Nephron (organoid): Measurements from ENCODE around the gene ZC3H8.

Source experiments
- H3K27ac Mint-ChIP-seq, 3 experiments: 2 replicates each; pipeline ENCODE4 v1.8.0; 2020; ENCODE audit warnings: mixed read lengths in 3 of 3, mild to moderate bottlenecking in 2 of 3, moderate library complexity in 1 of 3
- H3K27me3 Mint-ChIP-seq: 2 replicates; pipeline ENCODE4 v1.8.0; 2021; ENCODE audit warnings: low read depth, mild to moderate bottlenecking, moderate library complexity, mixed read lengths
- H3K36me3 Mint-ChIP-seq: 2 replicates; pipeline ENCODE4 v1.8.0; 2020; ENCODE audit warnings: low read depth, mixed read lengths
- H3K4me1 Mint-ChIP-seq: 2 replicates; pipeline ENCODE4 v1.8.0; 2020; ENCODE audit warnings: mixed read lengths
- H3K4me3 Mint-ChIP-seq, 3 experiments: 2 replicates each; pipeline ENCODE4 v1.8.0; 2020; ENCODE audit warnings: mild to moderate bottlenecking in 3 of 3, mixed read lengths in 3 of 3, moderate library complexity in 2 of 3
- H3K9me3 Mint-ChIP-seq: 2 replicates; pipeline ENCODE4 v1.8.0; 2020; ENCODE audit warnings: mixed read lengths
- TF ChIP-seq, protein P1 (sequence below), 3 experiments: fragments of 200-600 bp; sonication (generic); IDR thresholded peaks; one replicate each; pipeline ENCODE4 v1.5.0; 2021; ENCODE audit warnings: antibody characterized with exemption in 3 of 3; ENCODE audit not compliant: unreplicated experiment in 3 of 3

ZC3H8 gene

DNA sequence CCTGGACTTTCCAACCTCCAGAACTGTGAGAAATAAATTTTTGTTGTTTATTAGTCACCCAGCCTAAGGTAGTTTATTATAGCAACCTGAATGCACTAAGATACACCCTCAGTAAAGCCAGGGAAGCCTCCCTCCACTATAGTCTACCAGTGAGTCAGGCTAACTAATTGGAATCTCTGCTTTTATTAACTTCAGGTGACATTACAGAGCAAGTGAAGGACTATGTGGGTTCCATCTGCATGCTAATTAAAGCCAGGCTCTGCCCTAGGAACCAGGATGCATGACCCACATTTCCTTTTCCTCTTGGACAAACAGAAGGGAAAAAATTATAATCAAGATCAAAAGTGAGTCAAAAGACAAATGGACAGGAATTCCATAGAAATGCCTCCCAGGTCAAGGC is 56.1 kb downstream of the ZC3H8 start:
- H3K4me3 Mint-ChIP-seq, result no peak overlapping the region
- H3K4me1 Mint-ChIP-seq, result peaks cover 10% of the 10 kb centered on the region
- peaks cover 7% of the 10 kb centered on the region for H3K36me3 Mint-ChIP-seq
- H3K9me3 Mint-ChIP-seq, result peaks cover 10% of the 10 kb centered on the region
- H3K27ac Mint-ChIP-seq, result no peak overlapping the region
- no peaks in the 10 kb centered on the region for H3K27me3 Mint-ChIP-seq
- TF ChIP-seq, protein P1, sequence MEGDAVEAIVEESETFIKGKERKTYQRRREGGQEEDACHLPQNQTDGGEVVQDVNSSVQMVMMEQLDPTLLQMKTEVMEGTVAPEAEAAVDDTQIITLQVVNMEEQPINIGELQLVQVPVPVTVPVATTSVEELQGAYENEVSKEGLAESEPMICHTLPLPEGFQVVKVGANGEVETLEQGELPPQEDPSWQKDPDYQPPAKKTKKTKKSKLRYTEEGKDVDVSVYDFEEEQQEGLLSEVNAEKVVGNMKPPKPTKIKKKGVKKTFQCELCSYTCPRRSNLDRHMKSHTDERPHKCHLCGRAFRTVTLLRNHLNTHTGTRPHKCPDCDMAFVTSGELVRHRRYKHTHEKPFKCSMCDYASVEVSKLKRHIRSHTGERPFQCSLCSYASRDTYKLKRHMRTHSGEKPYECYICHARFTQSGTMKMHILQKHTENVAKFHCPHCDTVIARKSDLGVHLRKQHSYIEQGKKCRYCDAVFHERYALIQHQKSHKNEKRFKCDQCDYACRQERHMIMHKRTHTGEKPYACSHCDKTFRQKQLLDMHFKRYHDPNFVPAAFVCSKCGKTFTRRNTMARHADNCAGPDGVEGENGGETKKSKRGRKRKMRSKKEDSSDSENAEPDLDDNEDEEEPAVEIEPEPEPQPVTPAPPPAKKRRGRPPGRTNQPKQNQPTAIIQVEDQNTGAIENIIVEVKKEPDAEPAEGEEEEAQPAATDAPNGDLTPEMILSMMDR (IDR thresholded peaks at IDR 0.05; ENCODE audit: unreplicated experiment in 3 of 3), result no peak

DNA sequence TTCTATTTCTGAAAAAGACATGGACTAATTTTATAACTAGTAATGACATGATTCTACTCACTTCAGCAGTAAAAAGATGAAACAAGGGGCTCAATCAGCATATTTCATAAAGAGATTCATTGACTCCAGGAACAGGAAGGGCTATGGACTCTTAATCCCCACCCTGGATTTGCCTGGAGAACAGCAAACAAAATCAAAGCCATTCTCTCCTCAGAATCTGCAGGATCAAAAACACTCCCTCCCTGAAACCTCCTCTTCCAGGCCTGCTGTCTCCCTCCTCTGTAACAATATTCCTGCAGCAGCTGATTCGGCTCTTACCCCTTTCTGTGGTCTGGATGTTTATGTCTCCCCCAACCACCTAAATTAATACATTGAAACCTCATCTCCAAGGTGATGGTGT is 57.0 kb downstream of the ZC3H8 start:
- peaks cover 10% of the 10 kb centered on the region for H3K4me1 Mint-ChIP-seq
- no peaks in the 10 kb centered on the region for H3K36me3 Mint-ChIP-seq
- no peak overlapping the region for H3K4me3 Mint-ChIP-seq
- TF ChIP-seq, protein P1 (IDR thresholded peaks at IDR 0.05; ENCODE audit: unreplicated experiment in 3 of 3), result no peak
- no peaks in the 10 kb centered on the region for H3K27me3 Mint-ChIP-seq
- peak overlapping the region in 1 of 3 experiments; percentile 12 for H3K27ac Mint-ChIP-seq
- H3K9me3 Mint-ChIP-seq, result peaks cover 2% of the 10 kb centered on the region

DNA sequence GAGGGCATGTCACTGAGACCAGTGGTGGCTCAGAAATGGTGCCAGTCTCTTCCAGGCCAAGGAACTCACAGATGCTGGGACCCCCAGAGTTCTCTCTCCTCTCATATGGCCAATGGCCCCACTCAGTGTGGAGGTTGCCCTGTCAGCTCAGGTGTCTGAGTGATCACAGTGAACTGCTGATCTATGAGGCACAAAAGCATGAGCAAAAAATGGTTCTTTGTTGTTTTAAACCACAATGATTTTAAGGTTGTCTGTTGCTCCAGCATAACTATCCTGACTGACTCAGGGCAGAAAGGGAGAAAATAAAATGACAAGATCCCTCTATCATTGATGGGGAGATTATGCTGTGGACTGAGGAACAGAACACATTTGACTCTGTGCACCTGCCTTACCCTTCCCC is 58.9 kb downstream of the ZC3H8 start:
- Mint-ChIP-seq H3K4me3 (no peak overlapping the region), H3K27me3 (no peaks in the 10 kb centered on the region), H3K9me3 (peaks cover 2% of the 10 kb centered on the region), H3K36me3 (peaks cover 9% of the 10 kb centered on the region), H3K4me1 (peaks cover 10% of the 10 kb centered on the region), H3K27ac (no peak overlapping the region)
- TF ChIP-seq, protein P1 (IDR thresholded peaks at IDR 0.05; ENCODE audit: unreplicated experiment in 3 of 3), result no peak

DNA sequence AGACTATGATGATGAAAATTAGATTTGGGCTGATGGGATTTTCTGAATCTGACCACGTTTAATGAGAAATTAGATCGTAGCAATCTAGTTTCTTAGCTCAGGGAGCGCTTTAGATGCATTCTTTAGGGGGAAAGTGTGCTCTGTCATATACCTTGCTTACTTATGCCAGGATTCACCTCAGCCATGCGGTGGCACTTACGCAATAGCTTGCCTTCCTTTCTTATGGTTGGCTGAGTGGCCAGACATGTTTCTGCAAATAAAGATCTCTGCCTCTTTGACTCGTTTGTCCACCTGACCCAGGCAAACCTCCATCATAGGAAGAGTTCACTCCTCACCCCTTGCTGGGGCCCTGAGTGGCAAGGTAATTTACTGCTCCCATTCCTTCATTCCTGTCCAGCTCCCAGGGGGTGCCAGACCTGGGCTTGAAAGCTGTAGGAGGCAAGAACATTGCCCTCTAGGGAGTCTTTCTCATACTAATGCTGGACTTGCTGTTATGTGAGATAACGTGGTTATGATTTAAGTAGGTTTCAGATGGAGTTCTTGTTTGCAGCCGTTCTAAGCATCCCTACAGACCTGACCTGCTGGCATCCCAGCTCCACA is 59.6 kb downstream of the ZC3H8 start:
- H3K9me3 Mint-ChIP-seq, result peaks cover 4% of the 10 kb centered on the region
- peaks cover 10% of the 10 kb centered on the region for H3K4me1 Mint-ChIP-seq
- H3K36me3 Mint-ChIP-seq, result peaks cover 9% of the 10 kb centered on the region
- no peak overlapping the region for H3K27ac Mint-ChIP-seq
- no peaks in the 10 kb centered on the region for H3K27me3 Mint-ChIP-seq
- H3K4me3 Mint-ChIP-seq, result no peak overlapping the region
- TF ChIP-seq, protein P1 (IDR thresholded peaks at IDR 0.05; ENCODE audit: unreplicated experiment in 3 of 3), result no peak

DNA sequence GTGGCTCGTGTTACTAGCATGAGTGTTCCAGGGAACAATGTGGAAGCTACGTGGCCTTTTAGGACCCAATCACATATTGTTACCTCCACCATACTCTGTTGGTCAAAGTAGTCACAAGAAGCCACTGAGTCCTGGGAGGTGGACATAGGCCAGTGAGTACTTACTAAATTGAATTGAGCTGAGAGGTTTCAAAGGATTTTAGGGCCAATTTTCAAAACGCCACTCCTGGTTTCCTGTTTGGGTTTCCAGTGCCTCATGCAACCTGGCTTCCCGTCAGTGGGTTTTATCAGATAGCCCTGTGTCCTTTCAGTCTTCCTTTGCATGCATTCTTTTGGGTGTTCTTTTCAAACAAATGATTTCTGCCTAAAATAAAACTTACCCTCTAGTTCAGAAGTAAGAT is 60.4 kb downstream of the ZC3H8 start:
- Mint-ChIP-seq H3K27ac (no peak overlapping the region), H3K9me3 (peaks cover 4% of the 10 kb centered on the region), H3K4me3 (no peak overlapping the region), H3K27me3 (no peaks in the 10 kb centered on the region), H3K36me3 (peaks cover 13% of the 10 kb centered on the region), H3K4me1 (peaks cover 10% of the 10 kb centered on the region)
- TF ChIP-seq, protein P1 (IDR thresholded peaks at IDR 0.05; ENCODE audit: unreplicated experiment in 3 of 3), result no peak

DNA sequence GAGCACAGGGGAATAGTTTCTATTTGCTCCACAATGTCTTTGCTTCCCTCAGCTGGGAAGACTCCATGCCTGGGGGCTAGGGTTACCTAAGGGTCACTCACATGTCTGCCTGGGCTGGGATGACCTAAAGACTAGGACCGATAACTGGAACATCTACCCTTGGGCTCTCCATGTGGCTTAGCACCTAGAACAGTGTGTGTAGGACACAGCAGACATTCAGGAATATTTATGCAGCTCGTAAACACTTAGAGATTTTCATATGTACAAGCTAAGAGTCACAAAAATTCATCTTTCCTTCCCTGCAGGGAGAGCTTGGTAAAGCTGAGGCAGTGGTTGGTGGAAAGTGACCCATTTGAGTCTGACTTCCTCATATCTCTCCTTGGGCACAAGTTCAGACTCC is 60.8 kb downstream of the ZC3H8 start:
- H3K27ac Mint-ChIP-seq, result no peak overlapping the region
- peaks cover 16% of the 10 kb centered on the region for H3K36me3 Mint-ChIP-seq
- no peaks in the 10 kb centered on the region for H3K27me3 Mint-ChIP-seq
- H3K4me1 Mint-ChIP-seq, result peaks cover 10% of the 10 kb centered on the region
- H3K9me3 Mint-ChIP-seq, result peaks cover 4% of the 10 kb centered on the region
- TF ChIP-seq, protein P1 (IDR thresholded peaks at IDR 0.05; ENCODE audit: unreplicated experiment in 3 of 3), result no peak
- no peak overlapping the region for H3K4me3 Mint-ChIP-seq
